ENCODE data around the gene DCAF12.

The DCAF12 gene

GRCh38 chr9:34125681-34126206 lies 754 bp downstream of the DCAF12 start:
- H3K4me3 ChIP-seq (ENCODE audit: low read depth, low read length), result peak overlapping the region; percentile 82
- TF ChIP-seq, protein P1, sequence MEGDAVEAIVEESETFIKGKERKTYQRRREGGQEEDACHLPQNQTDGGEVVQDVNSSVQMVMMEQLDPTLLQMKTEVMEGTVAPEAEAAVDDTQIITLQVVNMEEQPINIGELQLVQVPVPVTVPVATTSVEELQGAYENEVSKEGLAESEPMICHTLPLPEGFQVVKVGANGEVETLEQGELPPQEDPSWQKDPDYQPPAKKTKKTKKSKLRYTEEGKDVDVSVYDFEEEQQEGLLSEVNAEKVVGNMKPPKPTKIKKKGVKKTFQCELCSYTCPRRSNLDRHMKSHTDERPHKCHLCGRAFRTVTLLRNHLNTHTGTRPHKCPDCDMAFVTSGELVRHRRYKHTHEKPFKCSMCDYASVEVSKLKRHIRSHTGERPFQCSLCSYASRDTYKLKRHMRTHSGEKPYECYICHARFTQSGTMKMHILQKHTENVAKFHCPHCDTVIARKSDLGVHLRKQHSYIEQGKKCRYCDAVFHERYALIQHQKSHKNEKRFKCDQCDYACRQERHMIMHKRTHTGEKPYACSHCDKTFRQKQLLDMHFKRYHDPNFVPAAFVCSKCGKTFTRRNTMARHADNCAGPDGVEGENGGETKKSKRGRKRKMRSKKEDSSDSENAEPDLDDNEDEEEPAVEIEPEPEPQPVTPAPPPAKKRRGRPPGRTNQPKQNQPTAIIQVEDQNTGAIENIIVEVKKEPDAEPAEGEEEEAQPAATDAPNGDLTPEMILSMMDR (IDR thresholded peaks at IDR 0.05; ENCODE audit: low read depth, low read length, missing control alignments), result no peak
- no peak for DNase-seq (ENCODE audit: low read depth)

GRCh38 chr9:34124926-34125325 lies 1.6 kb downstream of the DCAF12 start:
- TF ChIP-seq, protein P1 (IDR thresholded peaks at IDR 0.05; ENCODE audit: low read depth, low read length, missing control alignments), result no peak
- no peak for DNase-seq (ENCODE audit: low read depth)
- H3K4me3 ChIP-seq (ENCODE audit: low read depth, low read length), result peak overlapping the region; percentile 82

- peak; percentile 16 for DNase-seq (ENCODE audit: low read depth)
Measured at GRCh38 chr9:34124099-34124498, 2.4 kb downstream of the DCAF12 start.

GRCh38 chr9:34123682-34124081 lies 2.8 kb downstream of the DCAF12 start:
- H3K4me3 ChIP-seq (ENCODE audit: low read depth, low read length), result no peak overlapping the region; the same call in 1 of the 2 replicates
- peak; percentile 60 for DNase-seq (ENCODE audit: low read depth)
- TF ChIP-seq, protein P1 (IDR thresholded peaks at IDR 0.05; ENCODE audit: low read depth, low read length, missing control alignments), result no peak

More at GRCh38 chr9:34124099-34124498, 2.4 kb downstream of the DCAF12 start:
- peak overlapping the region; percentile 25; the same call in 1 of the 2 replicates for H3K4me3 ChIP-seq (ENCODE audit: low read depth, low read length)
- TF ChIP-seq, protein P1 (IDR thresholded peaks at IDR 0.05; ENCODE audit: low read depth, low read length, missing control alignments), result no peak

GRCh38 chr9:34121996-34122395 lies 4.5 kb downstream of the DCAF12 start:
- H3K4me3 ChIP-seq (ENCODE audit: low read depth, low read length), result no peak overlapping the region
- no peak for DNase-seq (ENCODE audit: low read depth)
- TF ChIP-seq, protein P1 (IDR thresholded peaks at IDR 0.05; ENCODE audit: low read depth, low read length, missing control alignments), result no peak

GRCh38 chr9:34119713-34120112 lies 6.8 kb downstream of the DCAF12 start:
- TF ChIP-seq, protein P1 (IDR thresholded peaks at IDR 0.05; ENCODE audit: low read depth, low read length, missing control alignments), result no peak
- no peak overlapping the region for H3K4me3 ChIP-seq (ENCODE audit: low read depth, low read length)
- DNase-seq (ENCODE audit: low read depth), result no peak

DNA sequence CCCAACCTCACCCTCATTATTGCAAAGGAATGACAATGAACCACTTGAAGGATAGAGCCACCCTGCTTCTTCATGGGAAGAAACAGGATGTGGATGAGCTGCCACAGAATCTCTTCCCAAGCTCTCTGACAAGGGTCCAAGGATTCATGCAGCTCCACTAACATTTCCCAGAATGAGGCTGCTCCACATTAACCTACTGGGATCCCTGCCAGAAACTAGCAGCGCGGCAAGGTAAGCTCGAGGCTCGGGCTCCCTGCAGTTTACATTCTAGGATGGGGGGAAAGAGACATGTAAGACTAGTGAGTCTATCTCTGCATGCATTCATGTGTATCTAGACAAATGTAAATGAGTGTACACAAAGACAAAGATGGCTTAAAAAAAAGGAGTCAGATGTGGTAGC lies 12.1 kb downstream of the DCAF12 start:
- no peak for DNase-seq (ENCODE audit: low read depth)
- TF ChIP-seq, protein P1 (IDR thresholded peaks at IDR 0.05; ENCODE audit: low read depth, low read length, missing control alignments), result no peak

More for the DNA sequence above, 12.1 kb downstream of the DCAF12 start:
- H3K4me3 ChIP-seq (ENCODE audit: low read depth, low read length), result no peak overlapping the region

Measured in GM12864 (cell line).